Stimulated activated CD8-positive, alpha-beta memory T cell treated with anti-CD3 and anti-CD28 coated beads, Interleukin-7, amount 100 ng/mL, for 4 hours (primary cell): Measurements from ENCODE around the gene GLCE.
"Not testable (repeated sequence)": the region's sequence is repeated elsewhere in the genome, so short reads cannot be mapped to it uniquely, and the experiment has no call there.

Source experiments
- DNase-seq, 2 donors: peaks; one replicate each; pipeline ENCODE4 v3.0.0-alpha.2; 2020; ENCODE audit warnings: low read depth in 2 of 2

The GLCE gene

DNA sequence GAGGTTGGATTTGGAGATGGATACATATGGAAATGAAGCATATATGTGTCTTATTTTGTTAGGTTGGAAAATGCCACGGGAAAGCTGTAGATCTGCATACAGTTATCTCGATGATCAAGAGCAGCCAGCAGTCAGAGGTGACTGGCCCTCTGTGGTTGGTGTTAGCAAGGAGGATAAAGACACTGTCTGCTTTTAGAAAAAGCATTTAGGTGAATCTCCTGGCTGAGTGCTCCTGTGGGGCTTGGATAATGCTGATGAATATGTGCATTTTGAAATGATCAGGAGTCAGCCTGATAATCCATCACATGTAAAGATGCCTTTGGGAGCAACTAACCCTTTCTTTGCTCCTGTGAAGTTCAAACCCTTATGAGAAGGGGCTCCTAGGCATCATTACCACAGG lies 24.9 kb upstream of the GLCE start:
- DNase-seq: no peak

DNA sequence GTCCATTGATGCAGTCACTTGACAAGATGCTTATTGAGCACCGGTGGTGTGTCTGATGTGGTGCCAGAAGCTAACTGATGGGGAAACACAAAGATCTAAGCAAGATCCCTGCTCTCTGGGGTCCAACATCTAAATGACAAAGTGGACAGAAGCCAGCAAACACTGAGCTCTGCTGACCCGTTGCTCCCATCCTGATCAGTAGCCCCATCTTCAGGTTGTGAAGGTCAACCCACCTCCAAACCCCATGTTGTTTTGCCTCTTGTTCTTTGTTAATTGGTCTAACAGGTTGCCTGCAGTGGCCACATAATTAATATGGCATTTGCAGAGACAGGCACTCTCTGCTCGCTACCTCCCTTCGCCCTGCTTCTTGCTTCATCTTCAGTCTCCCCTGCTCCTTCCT lies 21.5 kb upstream of the GLCE start:
- no peak for DNase-seq

DNA sequence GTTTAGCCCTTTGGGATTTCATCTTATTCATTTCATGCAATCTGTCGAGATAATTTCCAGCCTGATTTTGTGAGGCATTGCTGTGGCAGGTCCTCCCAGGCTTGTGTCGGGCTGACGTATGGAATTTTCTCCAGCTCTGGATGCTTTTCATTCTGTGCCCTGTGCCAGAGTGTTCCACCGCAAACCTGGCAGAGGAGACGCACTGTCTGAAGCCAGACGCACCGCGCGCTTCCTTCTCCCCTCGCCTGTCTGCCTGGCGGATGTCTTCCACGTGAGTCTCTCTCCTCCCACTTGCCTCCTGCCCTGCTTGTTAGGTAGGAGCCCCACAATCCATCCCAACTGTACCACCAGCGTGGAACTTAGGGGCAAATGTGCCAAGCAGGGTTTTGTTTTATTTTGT lies 20.1 kb upstream of the GLCE start:
- DNase-seq: no peak

DNA sequence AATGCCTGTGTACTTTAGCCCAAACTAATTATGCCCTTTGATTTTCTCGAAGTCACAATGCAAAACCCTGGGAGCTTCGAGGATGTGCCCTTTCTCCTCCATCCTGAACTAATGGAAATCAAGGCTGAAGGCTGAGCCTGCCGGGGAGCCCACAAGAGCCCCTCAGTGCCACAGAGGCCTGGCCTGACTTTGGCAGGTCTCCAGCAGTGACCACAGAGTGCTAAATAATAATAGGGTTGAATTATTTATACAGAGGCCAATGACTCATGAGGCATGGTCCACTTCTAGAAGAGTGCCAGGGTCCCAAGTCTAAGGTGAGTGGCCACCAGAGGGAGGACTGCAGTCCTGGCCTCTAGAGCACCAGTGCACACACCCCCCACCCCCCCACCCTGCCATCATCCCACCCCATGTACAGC lies 19.1 kb upstream of the GLCE start:
- no peak for DNase-seq

DNA sequence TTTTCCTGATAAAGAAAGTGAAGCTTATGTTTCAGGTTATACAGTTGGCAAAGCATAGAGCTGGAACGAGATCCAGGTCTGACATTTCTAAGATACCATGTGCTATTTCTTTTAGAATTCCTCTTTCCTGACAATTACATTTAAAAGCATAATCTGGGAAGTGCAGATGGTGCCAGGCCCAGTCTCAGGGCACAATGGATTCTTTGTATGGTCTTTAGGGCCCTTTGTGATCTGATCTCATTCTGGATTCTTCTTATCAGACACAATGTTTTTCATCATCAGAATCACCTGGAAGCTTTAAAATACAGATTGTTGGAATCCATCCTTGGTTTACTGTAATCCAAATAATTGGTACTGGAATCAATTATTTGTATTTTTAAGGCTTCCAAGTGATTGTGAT lies 18.6 kb upstream of the GLCE start:
- no peak for DNase-seq

DNA sequence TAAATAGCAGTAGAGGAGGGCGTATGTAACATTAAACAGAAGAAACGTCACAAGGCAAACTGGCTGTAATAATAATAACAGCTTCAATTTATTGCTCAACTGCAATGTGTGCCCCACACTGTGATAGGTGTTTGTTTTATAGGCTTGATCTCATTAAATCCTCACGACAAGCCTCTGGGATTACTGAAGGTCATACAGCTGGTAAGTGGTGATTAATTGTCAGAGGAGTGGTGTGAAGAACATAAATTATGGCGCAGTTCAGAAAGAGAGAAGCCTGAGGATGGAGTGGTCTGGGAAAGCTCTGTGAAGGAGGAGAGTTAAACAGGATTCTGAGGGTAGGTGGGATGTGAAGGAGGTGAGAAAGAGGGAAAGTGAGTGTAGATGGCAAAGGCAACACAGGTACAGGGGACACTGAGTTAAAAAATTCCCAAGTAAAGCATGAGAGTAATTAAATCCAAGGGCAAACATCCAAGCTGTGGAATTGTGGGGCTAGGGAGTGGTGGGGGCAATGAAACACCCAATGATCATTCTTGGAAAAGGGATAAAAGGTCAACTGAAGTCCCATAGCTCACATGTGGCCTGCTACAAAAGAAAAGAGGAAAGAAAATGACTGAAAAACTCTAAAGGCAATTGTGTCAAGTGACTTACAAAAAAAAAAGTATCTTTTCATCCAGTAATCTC lies 16.5 kb upstream of the GLCE start:
- DNase-seq: no peak

DNA sequence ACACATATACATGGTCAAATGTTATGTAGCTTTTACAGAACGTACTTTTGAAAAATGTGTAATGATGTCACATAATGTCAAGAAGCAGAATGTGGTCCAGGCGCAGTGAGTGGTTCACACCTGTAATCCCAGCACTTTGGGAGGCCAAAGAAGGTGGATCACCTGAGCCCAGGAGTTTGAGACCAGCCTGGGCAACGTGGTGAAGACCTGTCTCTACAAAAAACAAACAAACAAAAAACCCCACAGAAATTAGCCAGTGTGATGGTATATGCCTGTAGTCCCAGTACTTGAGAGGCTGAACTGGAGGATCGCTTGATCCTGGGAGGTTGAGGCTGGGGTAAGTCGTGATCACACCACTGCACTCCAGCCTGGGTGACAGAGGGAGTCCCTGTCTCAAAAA lies 15.9 kb upstream of the GLCE start:
- no peak for DNase-seq

DNA sequence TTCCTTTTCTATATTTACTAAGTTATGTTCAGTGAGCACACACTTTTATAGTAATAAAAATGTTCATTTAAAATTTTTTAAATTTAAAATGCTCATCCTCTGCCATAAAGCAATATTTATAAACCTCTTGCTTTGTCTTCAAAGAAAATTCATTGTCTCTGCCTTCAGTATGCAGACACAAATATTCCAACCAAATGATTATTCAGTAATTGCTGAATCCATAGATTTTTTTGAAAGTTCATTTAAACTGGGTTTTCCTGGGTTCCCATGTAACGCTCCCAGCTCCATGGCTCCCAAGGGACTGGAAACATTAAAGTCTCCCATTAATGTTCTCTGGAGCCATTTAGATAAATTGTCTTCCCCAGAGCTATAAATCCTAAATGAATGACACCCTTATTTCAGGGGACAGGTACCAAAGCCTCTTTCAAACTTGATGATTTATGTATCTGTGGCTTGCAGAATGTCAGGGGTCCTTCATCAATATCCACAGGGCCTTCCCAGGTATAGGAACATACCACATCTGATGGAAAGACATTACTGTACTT lies 15.2 kb upstream of the GLCE start:
- DNase-seq: no peak

DNA sequence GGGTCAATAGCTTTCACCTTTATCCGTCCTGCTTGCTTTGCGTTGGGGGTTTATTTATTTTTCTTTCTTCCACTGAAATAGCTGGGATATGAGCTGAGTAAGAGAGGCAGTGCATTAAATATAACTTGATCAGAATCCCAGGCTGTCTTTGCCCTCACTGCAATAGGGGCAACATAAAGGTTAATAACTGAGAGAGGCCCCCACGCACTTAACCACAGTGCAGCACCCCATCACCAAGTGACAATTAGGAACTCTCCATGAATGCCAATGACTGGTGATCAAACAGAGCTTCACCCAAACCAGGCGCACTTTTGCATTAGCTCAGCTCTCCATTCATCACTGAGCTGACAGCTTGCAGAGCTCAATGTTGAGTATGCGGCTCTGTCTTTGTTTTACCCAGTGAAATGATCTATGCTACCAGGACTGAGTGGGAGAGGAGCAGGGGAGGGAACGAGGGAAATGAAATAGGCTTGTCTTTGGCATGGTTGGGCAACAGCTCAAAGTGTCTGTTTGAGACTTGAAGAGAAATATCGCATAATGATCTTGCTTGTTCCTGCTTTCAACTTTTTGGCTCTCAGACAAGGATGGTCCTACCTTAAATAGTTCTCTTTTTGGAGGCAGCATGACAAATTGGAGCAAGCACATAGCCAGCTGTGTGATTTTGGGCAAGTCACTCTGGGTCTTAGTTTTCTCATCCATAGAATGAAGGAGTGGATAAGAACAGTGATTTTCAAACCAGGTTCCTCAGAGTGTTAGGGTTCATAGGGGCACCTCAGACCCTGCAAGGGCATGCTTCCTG lies 14.5 kb upstream of the GLCE start:
- DNase-seq: no peak

DNA sequence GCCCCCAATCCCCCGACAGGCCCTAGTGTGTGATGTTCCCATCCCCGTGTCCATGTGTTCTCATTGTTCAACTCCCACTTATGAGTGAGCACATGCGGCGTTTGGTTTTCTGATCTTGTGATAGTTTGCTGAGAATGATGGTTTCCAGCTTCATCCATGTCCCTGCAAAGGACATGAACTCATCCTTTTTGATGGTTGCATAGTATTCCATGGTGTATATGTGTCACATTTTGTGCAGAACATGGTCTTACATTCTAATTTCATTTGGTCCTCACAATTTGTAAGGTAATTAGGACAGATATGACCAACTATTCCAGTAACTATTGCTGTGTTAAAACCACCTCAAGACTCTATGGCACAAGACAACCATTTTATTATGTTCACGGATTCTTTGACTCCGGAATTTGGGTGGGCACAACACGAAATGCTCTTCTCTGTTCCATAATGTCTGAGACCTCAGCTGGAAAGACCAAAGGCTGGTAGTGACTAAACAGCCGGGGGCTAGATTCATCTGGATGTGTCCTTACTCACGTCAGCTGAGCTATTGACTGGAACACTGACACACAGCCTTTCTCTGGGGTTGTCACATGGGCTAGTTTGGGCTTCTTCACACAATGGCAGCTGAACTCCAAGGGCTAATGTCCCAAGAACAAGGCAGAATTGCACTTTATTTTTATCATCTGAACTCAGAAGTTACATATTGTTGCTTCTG lies 13.6 kb upstream of the GLCE start:
- no peak for DNase-seq

DNA sequence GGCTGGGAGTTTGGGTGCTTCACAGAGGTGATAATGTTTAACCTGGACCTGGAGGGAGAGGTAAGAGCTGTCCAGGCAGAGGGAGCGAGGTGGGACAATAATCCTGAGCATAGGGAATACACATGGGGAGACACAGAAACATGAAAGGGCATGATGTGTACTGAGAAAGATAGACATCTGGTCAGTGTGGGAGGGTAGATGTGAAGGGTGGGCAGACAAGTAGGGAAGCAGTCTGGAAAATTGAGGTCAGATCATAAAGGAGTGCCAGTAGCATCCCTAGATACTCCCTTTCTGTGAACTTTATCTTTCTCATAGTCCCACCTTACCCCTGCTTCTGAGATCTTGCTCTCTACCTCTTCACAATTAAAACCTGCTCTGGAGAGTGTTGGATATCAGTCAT lies 12.0 kb upstream of the GLCE start:
- no peak for DNase-seq

DNA sequence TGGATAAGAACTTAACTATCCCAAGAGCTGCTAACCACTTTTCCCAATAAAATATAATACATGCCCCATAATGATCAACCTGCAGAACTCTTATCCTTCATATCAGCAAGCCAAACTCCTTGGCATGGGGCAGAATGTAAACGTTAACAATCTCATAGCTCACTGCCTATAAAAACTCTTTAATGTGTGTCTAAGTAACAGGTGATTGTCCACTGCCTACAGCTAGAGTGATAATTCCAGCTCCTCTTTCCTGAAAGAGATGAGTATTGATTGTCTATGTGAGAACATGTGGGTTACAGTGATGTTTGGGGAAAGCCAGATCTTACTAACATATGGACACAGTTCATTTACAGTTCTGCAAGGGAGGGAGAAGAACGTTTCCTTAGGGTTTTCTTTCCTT lies 11.3 kb upstream of the GLCE start:
- DNase-seq: no peak

DNA sequence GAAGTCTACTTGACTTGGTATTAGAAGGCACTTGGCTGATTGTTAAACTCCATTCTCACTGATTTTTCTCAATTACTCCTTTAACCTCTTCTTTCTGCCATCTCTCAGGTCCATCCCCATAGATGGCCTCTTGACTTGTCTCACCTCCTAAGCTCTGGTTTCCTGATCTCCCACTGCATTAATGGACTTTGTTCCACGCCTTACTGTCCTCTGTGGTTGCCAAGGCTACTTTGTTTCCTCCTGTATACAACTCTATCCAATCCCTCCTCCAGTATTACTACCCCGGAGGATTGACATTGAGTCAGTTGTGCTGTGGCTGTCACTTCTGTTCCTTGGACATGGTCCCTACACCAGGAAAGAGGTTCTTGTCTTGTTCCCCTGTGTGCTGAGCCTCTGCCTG lies 10.6 kb upstream of the GLCE start:
- DNase-seq: no peak

DNA sequence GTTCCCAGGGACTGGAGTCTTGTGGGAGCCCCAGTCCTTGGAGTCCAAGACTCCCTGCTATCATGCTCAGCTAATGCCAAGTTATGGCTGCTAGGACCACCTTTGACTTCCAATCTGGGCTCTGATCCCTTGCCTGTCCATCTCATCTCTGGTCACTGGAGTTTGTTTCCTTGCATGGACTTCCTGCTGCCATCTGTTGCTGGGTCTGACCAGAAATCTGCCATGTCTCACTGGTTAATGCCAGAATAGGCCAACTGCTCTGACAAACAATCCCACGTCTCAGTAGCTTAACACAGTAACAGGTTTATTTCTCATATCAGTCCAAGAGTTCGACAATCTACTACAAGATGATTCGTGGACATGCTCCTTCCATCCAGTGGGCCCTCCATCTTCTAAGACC lies 10.1 kb upstream of the GLCE start:
- no peak for DNase-seq

DNA sequence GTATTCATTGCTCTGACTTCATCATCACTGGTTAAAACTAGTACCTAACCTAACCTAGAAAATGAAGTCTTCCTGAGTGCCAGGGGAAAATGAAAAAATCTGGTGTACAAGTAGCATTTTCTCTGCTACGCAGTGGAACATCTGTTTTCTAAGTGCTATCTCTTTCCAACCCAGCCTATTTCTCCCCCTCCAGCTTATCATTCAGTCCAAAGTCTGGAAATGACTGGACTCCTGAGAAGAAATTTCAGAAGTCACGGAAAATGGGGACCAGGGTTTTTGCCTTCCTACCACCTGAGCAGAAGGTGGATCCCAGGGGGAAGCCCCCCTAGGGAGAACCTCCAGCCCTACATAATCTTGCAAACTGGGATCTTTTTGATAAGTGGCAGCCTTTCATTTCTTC lies 9.6 kb upstream of the GLCE start:
- no peak for DNase-seq

DNA sequence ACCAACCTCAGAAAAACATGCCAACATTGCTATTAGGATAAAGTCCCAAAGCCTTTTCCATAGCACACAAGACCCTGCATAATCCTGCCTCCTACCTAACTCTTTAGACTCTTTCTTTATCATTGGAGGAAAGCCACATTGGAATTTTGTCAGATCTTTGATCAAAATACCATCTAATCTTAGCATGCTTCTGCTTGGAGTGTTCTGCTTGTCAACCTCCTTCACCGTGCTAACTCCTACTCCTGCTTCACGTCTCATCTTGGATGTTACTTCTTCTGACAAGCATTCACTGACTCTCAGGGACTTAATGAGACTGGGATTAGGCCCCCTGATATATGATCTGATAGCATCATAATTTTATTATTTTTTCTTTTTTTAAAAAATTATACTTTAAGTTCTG lies 7.4 kb upstream of the GLCE start:
- DNase-seq: no peak

DNA sequence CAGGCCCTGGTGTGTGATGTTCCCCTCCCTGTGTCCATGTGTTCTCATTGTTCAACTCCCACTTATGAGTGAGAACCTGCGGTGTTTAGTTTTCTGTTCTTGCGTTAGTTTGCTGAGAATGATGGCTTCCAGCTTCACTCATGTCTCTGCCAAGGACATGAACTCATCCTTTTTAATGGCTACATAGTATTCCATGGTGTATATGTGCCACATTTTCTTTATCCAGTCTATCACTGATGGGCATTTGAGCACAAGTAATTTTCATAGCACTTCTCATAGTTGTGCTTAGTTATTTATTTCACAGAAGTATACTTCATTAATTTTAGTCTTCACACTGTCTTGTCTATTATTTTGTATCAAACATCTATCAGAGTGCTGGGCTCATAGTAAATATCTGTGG lies 6.8 kb upstream of the GLCE start:
- DNase-seq: not testable (repeated sequence)

DNA sequence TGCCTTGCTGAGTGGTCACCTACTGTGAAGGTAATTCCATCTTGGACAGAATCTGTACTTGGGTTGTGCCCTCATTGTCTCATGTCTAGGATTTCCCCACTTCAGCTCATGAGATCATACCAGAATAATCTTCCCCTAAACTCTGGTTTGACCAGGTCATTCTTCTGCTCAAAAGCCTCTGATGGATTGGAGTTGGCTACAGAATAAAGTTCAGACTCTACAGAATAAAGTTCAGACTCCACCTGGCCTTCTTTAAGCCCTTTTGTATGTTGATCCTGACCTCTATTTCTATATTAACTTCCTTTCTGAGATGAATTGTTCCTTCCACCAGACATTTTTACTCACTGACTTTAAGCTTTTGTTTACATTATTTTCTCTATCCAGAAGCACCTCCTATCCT lies 6.4 kb upstream of the GLCE start:
- DNase-seq: no peak

DNA sequence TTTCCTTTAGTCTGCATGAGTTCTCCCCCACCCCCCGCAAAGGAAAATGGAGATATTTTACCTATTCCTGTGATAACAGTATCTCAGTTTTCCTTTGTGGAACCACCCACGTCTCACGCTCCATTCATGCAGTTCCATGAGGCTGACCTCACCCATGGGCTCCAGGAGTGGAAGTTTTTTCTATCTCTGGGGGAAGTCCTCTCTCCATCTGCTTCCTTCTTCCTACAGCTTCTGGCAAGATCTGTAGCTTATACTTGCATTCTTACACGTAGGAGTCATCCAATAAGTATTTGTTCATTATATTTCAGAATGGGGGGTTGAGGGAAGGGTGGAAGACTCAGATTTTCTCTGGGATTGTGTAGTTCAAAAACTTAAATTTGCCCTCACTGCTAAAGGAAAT lies 5.8 kb upstream of the GLCE start:
- DNase-seq: no peak

DNA sequence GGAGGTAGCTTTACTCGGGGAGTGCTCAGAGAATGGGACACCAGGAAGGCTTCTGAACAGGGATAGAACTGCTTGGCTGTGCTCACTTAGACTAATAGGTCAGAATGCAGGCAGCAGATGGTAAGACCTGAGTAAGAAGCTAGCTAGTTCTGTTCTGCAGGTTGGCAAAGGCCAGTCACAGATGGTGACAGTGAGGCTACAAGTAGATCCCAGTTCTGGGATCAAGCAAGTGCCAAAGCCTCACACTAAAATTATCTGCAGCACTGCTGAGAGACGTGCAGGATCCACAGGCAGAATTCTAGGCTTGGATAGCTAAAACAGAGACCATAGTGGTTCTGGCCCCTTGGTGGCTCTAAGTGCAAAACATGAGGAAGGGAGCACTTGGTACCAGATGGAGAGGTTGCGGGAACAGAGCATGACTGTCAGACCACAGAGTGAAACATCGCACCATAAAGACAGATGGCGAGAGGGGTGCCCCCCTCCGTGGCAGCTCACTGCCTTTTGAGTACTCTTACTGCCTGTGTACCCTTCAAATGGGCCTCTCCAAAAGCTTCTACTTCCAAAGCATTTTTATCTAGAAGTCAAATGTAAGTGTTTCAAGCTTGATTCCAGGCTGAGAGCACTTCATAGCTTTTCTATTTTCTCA lies 3.6 kb upstream of the GLCE start:
- DNase-seq: no peak

DNA sequence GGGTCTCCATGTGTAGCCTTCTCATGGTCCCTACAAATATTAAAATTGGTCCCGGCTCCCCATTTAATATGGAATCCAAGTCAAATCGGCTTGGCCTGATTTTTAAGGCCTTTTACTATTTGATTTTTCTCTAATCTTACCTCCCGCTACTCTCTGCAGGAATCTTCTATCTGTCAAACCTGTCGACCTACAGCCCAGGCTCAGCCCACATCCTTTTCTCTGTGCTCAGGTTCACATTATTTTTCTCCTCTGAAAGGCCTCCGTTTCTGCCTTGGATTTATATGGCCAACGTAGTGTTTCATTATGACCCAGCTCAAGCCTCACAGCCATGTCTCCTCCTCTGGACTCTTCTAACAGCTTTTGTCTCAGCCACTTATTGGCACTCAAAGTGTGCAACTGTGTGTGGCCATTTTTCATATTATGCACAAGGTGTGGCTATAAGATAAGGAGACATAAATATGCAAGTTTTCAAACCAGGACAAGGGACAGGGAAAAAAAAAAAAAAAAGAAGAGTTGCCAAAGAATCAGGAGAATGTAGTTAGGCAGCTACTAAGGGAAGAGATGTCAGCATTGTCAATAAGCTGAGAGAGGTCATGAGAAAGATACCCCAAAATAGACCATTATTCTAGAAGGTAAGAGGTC lies 2.1 kb upstream of the GLCE start:
- no peak for DNase-seq

DNA sequence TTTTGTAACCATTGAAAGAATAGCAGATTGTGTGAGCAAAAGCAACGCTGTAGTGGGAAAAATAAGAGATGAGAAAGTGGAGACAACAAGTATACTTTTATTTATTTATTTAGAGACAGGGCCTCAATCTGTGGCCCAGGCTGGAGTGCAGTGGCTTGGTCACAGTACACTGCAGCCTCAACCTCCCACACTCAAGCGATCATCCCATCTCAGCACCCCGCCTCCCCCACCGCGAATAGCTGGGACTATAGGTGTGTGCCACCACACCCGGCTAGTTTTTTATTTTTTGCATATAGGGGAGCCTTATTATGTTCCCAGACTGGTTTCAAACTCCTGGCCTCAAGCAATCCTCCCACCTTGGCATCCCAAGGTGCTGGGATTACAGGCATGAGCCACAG lies 1.6 kb upstream of the GLCE start:
- DNase-seq: no peak
